ENCODE measurements around the gene PNCK. TPM values are rescaled to one million over a fixed set of nuclear protein-coding genes. Genes with fewer than 3 reads are reported as not detected.

Gene PNCK
- total RNA-seq, 2 donors from 2014 or later: 8.5 to 50.6 TPM

DNA sequence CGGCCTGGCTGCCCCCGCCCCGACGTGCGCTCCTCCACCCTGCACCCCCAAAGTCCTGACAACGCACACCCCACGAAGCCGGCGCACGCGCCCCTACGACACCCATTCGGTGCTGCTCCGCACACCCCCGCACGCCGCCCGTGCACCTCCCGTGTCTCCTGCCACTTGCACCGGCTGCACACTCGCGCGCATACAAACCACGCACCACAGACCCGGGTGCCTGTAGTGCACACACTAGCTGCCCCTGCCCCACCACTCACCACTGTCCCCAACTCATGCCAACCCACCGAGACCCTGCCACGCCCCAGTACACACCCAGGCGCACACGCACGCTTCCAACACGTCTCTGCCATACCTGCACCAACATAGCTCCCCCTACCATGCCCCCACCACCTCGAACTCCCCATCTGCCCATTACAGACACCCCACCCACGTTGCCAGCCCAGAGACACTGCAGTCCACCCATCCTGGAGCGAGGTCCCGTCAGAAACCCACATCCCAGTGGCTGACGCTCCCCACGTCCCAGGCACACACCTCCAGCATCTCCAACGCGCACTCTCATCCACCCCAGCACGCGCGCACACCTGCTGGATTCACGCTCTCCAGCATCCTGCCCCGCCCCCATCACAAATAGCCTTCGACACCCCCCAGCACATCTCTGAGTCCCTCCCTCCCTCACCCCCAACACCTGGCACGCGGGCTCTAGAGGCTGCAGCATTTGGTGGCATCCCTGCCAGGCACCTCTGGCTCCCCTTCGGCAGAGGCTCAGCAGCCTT lies 30.8 kb downstream of the PNCK start:
- H3K27me3 ChIP-seq (replicated peaks; ENCODE audit: insufficient read depth): no peaks in the 10 kb centered on the region
- no peaks in the 10 kb centered on the region for H3K9me3 ChIP-seq
- H3K27ac ChIP-seq: no peak overlapping the region
- intact Hi-C loops (cut with DNase I): no loop called here
- no peak overlapping the region for H3K4me3 ChIP-seq
- no peaks in the 10 kb centered on the region for H3K36me3 ChIP-seq
- no peak for DNase-seq (ENCODE audit: low spot score)
- 3% methylated on average over 36 of the region's 48 CpGs for WGBS
- no peak for TF ChIP-seq CTCF (IDR thresholded peaks at IDR 0.05)
- TF ChIP-seq POLR2A (IDR thresholded peaks at IDR 0.05): no peak
- no peak for TF ChIP-seq POLR2AphosphoS5 (IDR thresholded peaks at IDR 0.05)
- no peaks in the 10 kb centered on the region for H3K4me1 ChIP-seq (replicated peaks)

GRCh38 chrX:153642051-153642654 lies 31.5 kb downstream of the PNCK start:
- no peak for DNase-seq (ENCODE audit: low spot score)
- H3K27ac ChIP-seq: no peak overlapping the region
- no peaks in the 10 kb centered on the region for H3K36me3 ChIP-seq
- H3K9me3 ChIP-seq: no peaks in the 10 kb centered on the region
- intact Hi-C loops (cut with DNase I): no loop called here
- whole genome bisulfite sequencing: under 1% methylated on average over 26 of the region's 62 CpGs
- no peaks in the 10 kb centered on the region for H3K4me1 ChIP-seq (replicated peaks)
- H3K27me3 ChIP-seq (replicated peaks; ENCODE audit: insufficient read depth): no peaks in the 10 kb centered on the region
- peak overlapping the region in 1 of 2 donors; percentile 7 for H3K4me3 ChIP-seq
- TF ChIP-seq POLR2A (IDR thresholded peaks at IDR 0.05): no peak
- no peak for TF ChIP-seq CTCF (IDR thresholded peaks at IDR 0.05)
- TF ChIP-seq POLR2AphosphoS5 (IDR thresholded peaks at IDR 0.05): no peak

GRCh38 chrX:153641627-153642026 lies 32.0 kb downstream of the PNCK start:
- H3K27me3 ChIP-seq (replicated peaks; ENCODE audit: insufficient read depth): no peaks in the 10 kb centered on the region
- DNase-seq (ENCODE audit: low spot score): no peak
- TF ChIP-seq POLR2A (IDR thresholded peaks at IDR 0.05) (no peak), POLR2AphosphoS5 (IDR thresholded peaks at IDR 0.05) (no peak), CTCF (IDR thresholded peaks at IDR 0.05) (no peak)

DNA sequence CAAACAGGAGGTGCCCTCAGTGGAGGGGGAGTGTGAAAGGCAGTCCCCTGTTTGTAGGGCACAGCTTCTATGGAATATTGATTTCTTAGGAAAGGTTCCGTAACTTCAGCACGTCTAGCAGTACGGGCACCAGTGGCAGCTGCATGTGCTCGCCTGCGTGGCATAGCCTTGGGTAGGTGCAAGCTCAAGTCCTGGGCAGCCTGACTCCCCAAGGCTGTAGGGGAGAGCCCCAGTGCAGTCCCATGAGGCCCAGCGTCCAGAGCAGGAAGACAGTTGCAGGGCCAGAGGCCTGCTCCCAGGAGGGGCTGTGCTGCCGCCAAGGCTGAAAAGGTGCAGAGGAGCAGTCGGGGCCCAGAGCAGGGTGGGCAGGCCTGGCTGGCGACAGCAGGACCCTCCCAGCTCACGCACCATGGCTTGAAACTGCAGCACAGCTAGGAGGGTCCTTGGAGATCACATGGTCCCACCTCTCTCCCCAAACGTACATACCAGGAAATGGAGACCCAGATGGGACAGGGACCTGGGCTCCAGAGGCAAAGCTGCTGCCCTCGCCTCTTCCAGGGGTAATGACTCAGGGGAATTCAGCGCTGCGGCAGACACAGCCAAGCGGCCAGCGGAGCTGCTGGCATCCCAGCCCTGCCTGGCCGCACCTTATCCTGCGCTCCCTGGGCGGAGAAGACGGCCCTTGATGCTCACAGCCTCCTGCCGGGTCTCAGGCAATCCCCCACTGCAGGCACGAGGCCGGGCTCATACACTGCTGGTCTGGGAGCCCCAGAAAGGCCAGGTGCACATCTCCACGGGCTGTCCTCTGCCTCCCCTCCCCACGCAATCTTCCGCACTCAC lies 32.7 kb downstream of the PNCK start:
- no peak for DNase-seq (ENCODE audit: low spot score)
- Histone ChIP-seq H3K9me3 (no peaks in the 10 kb centered on the region), H3K4me1 (replicated peaks) (no peaks in the 10 kb centered on the region), H3K4me3 (no peak overlapping the region), H3K36me3 (no peaks in the 10 kb centered on the region), H3K27me3 (replicated peaks; ENCODE audit: insufficient read depth) (no peaks in the 10 kb centered on the region), H3K27ac (no peak overlapping the region)
- intact Hi-C loops (cut with DNase I): no loop called here
- TF ChIP-seq CTCF (IDR thresholded peaks at IDR 0.05): no peak
- TF ChIP-seq POLR2AphosphoS5 (IDR thresholded peaks at IDR 0.05): no peak
- no peak for TF ChIP-seq POLR2A (IDR thresholded peaks at IDR 0.05)
- WGBS: 66% methylated on average over 12 of the region's 26 CpGs

More at GRCh38 chrX:153641627-153642026, 32.0 kb downstream of the PNCK start:
- Histone ChIP-seq H3K9me3 (no peaks in the 10 kb centered on the region), H3K4me3 (no peak overlapping the region), H3K27ac (no peak overlapping the region), H3K36me3 (no peaks in the 10 kb centered on the region), H3K4me1 (replicated peaks) (no peaks in the 10 kb centered on the region)
- intact Hi-C loops (cut with DNase I): no loop called here
- 23% methylated on average over 8 of the region's 8 CpGs for WGBS

Data from prostate gland (tissue), 2 donors.